Ishikawa (cell line): Measurements from ENCODE around the gene SELENOF.

ENCODE experiments used
- CEBPB ChIP-seq: IDR thresholded peaks from 2 replicates; pipeline ENCODE4 v1.6.1; 2012
- CREB1 ChIP-seq: IDR thresholded peaks from 2 replicates; pipeline ENCODE4 v1.6.1; 2012; ENCODE audit warnings: low read depth
- EGR1 ChIP-seq: IDR thresholded peaks from 2 replicates; pipeline ENCODE4 v1.6.1; 2012
- EP300 ChIP-seq: IDR thresholded peaks from 2 replicates; pipeline ENCODE4 v1.6.1; 2012; ENCODE audit warnings: borderline replicate concordance
- FOXM1 ChIP-seq: IDR thresholded peaks from 2 replicates; pipeline ENCODE4 v1.6.1; 2012; ENCODE audit warnings: low read depth, borderline replicate concordance
- NFIC ChIP-seq: IDR thresholded peaks from 2 replicates; pipeline ENCODE4 v1.6.1; 2012
- RAD21 ChIP-seq: IDR thresholded peaks from 2 replicates; pipeline ENCODE4 v1.6.1; 2012; ENCODE audit warnings: low read depth
- TAF1 ChIP-seq: IDR thresholded peaks from 2 replicates; pipeline ENCODE4 v1.6.1; 2012; ENCODE audit warnings: low read depth, mild to moderate bottlenecking
- TCF12 ChIP-seq: IDR thresholded peaks from 2 replicates; pipeline ENCODE4 v1.6.1; 2012; ENCODE audit warnings: low read depth
- TEAD4 ChIP-seq: IDR thresholded peaks from 2 replicates; pipeline ENCODE4 v1.6.1; 2012
- YY1 ChIP-seq: IDR thresholded peaks from 2 replicates; pipeline ENCODE4 v1.6.1; 2012; ENCODE audit warnings: low read depth
- ZBTB7A ChIP-seq: IDR thresholded peaks from 2 replicates; pipeline ENCODE4 v1.6.1; 2012; ENCODE audit warnings: low read depth
- TF ChIP-seq, protein P1 (sequence below): IDR thresholded peaks from 2 replicates; pipeline ENCODE4 v1.6.1; 2012
- TF ChIP-seq, protein P2 (sequence below): IDR thresholded peaks from 2 replicates; pipeline ENCODE4 v1.6.1; 2012
- TF ChIP-seq, protein P3 (sequence below): IDR thresholded peaks from 2 replicates; pipeline ENCODE4 v1.6.1; 2012; ENCODE audit warnings: low read depth, mild to moderate bottlenecking

SELENOF gene

DNA sequence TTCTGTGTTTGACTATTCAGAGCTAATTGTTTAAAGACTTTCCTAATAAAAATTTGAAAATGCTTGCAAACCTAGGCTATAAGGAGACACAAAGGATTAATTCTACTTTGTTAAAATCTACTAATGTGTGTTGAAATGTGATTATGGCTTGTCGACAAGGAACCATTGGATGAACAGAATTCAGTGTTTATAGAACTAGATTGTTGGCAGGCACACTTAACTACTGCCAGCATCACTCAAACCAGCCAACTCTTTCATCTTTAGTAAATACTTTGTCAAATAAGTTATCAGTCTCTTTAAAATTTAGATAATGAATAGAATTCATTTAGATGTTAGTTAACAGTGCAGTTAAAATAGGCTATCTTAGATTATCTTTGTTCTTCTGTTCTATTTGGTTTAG, 28.1 kb upstream of the SELENOF start:
- TF ChIP-seq TCF12 (no peak), EP300 (no peak), ZBTB7A (no peak), EGR1 (no peak), TAF1 (no peak), NFIC (no peak), RAD21 (no peak), YY1 (no peak), CEBPB (no peak), TEAD4 (no peak), FOXM1 (no peak)
- TF ChIP-seq, protein P1, sequence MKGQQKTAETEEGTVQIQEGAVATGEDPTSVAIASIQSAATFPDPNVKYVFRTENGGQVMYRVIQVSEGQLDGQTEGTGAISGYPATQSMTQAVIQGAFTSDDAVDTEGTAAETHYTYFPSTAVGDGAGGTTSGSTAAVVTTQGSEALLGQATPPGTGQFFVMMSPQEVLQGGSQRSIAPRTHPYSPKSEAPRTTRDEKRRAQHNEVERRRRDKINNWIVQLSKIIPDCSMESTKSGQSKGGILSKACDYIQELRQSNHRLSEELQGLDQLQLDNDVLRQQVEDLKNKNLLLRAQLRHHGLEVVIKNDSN: no peak
- TF ChIP-seq, protein P2, sequence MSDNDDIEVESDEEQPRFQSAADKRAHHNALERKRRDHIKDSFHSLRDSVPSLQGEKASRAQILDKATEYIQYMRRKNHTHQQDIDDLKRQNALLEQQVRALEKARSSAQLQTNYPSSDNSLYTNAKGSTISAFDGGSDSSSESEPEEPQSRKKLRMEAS: no peak

DNA sequence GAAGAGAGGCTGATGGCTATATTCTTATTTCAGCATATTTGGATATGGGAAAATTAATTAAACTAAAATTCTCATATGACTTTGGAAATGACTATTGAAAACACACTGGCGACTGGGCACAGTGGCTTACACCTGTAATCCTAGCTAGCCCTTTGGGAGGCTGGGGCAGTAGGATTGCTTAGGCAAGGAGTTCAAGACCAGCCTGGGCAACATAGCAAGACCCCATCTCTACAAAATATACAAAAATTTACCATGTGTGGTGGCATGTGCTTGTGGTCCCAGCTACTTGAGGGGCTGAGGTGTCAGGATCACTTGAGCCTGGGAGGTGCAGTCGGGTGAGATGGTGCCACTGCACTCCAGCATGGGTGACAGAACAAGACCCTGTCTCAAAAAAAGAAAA, 26.7 kb upstream of the SELENOF start:
- TF ChIP-seq YY1: no peak
- no peak for TF ChIP-seq EGR1
- no peak for TF ChIP-seq NFIC
- no peak for TF ChIP-seq TCF12
- TF ChIP-seq ZBTB7A: no peak
- no peak for TF ChIP-seq EP300
- no peak for TF ChIP-seq TAF1
- TF ChIP-seq, protein P3, sequence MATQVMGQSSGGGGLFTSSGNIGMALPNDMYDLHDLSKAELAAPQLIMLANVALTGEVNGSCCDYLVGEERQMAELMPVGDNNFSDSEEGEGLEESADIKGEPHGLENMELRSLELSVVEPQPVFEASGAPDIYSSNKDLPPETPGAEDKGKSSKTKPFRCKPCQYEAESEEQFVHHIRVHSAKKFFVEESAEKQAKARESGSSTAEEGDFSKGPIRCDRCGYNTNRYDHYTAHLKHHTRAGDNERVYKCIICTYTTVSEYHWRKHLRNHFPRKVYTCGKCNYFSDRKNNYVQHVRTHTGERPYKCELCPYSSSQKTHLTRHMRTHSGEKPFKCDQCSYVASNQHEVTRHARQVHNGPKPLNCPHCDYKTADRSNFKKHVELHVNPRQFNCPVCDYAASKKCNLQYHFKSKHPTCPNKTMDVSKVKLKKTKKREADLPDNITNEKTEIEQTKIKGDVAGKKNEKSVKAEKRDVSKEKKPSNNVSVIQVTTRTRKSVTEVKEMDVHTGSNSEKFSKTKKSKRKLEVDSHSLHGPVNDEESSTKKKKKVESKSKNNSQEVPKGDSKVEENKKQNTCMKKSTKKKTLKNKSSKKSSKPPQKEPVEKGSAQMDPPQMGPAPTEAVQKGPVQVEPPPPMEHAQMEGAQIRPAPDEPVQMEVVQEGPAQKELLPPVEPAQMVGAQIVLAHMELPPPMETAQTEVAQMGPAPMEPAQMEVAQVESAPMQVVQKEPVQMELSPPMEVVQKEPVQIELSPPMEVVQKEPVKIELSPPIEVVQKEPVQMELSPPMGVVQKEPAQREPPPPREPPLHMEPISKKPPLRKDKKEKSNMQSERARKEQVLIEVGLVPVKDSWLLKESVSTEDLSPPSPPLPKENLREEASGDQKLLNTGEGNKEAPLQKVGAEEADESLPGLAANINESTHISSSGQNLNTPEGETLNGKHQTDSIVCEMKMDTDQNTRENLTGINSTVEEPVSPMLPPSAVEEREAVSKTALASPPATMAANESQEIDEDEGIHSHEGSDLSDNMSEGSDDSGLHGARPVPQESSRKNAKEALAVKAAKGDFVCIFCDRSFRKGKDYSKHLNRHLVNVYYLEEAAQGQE: no peak
- TF ChIP-seq, protein P1: no peak
- TF ChIP-seq FOXM1: no peak

DNA sequence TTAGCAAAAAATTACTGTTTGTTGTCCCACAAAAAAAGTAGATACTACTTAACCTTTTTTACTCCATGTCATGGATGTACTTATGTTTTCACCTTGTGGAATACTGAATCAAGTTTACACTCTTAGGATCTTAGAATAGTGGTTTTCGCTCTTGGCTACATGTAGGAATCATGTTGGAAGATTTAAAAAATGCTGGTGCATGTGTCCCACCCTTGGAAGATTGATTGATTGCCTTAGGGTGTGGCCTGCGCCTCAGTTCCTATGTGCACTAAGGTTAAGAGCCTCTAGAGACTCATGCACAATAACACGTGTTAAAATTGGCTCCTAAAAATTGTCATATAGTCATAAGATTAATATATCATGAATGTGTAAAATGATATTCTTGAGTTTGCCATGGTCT, 25.5 kb upstream of the SELENOF start:
- TF ChIP-seq CREB1: no peak
- TF ChIP-seq, protein P1: no peak
- no peak for TF ChIP-seq TCF12
- TF ChIP-seq RAD21: no peak
- TF ChIP-seq, protein P3: no peak
- no peak for TF ChIP-seq YY1
- no peak for TF ChIP-seq NFIC
- no peak for TF ChIP-seq ZBTB7A
- TF ChIP-seq TAF1: no peak
- no peak for TF ChIP-seq EGR1
- TF ChIP-seq EP300: no peak
- TF ChIP-seq FOXM1: no peak
- no peak for TF ChIP-seq CEBPB
- TF ChIP-seq, protein P2: no peak
- no peak for TF ChIP-seq TEAD4

DNA sequence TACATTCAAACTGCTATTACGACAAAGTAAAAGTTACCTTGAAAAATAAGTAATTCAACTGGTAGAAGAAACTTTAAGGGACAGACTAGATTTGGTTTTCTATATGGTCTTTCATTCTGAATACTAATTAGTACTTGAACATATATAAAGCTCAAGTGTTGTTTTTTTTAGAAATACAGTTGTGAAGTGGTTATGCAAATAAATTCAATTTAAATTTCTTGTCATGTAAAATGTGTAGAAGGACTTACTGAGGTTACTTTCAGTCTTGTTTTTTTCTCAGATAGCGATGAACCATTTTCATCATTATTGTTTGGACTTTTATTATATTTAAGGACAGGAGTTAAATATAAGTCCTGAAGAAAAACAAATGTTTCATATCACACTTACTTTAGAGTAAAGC, 24.9 kb upstream of the SELENOF start:
- TF ChIP-seq FOXM1: no peak
- no peak for TF ChIP-seq EGR1
- no peak for TF ChIP-seq TAF1

DNA sequence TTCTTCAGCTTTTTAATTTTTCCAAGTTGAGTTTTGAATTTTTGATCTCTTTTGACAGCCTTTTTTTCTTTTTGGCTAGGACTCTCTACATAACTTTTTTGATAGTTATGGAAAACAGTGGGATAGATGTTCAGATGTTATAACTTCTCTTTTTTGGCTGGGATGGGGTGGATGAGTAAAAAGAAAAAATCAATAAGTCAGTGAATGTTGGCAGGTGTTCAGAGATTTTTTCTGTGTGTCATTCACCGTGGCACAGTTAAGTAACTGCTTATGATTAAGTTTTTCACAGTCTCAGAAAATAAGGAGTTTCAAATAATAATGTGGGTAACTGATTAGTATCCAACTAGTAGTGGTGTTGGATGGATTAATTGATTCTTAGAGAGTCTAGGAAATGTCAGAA, 24.5 kb upstream of the SELENOF start:
- TF ChIP-seq, protein P3: no peak
- TF ChIP-seq NFIC: no peak
- no peak for TF ChIP-seq CREB1
- no peak for TF ChIP-seq EP300
- no peak for TF ChIP-seq RAD21
- TF ChIP-seq YY1: no peak
- no peak for TF ChIP-seq EGR1
- TF ChIP-seq TCF12: no peak
- no peak for TF ChIP-seq TAF1
